CD4-positive, alpha-beta T cell treated with Interleukin-2 at 100 ng/mL for 4 hours (primary cell): ENCODE data around the gene GPHN.

ENCODE experiments used
- DNase-seq: peaks from one replicate; pipeline ENCODE4 v3.0.0-alpha.2; 2020; ENCODE audit warnings: low spot score

Gene GPHN

DNA sequence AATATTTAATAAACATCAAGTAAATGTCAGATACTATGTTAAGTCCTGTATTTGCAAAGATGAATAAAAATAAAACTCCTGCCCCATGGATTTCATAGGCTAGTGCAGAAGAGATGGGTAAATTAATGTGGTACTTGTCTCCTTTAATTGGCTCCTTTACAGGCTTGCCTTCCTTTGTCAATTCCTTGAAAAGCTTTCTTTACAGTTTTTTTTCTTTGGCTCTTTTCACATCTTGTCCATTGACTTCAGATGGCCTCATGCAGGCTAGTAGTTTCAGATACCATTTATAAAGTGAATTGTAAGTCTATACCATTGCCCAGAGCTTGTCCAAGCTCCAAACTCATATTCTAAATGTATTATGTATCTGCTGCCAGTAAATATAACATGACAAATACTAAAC lies 552.6 kb downstream of the GPHN start:
- DNase-seq = no peak

DNA sequence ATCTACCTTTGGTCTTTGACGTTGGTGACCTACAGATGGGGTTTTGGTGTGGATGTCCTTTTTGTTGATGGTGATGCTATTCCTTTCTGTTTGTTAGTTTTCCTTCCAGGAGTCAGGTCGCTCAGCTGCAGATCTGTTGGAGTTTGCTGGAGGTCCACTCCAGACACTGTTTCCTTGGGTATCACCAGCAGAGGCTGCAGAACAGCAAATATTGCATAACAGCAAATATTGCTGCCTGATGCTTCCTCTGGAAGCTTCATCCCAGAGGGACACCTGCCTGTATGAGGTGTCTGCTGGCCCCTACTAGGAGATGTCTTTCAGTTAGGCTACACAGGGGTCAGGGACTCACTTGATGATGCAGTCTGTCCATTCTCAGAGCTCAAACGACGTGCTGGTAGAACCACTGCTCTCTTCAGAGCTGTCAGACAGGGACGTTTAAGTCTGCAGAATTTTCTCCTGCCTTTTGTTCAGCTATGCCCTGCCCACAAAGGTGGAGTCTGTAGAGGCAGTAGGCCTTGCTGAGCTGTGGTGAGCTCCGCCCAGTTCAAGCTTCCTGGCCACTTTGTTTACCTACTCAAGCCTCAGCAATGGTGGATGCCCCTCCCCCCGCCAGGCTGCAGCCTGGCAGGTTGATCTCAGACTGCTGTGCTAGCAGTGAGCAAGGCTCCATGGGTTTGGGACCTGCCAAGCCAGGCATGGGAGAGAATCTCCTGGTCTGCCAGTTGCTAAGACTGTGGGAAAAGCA lies 559.3 kb downstream of the GPHN start:
- peak; percentile 0 for DNase-seq

- no peak for DNase-seq
These were observed 560.3 kb downstream of the GPHN start for GRCh38 chr14:67068251-67068650.

DNA sequence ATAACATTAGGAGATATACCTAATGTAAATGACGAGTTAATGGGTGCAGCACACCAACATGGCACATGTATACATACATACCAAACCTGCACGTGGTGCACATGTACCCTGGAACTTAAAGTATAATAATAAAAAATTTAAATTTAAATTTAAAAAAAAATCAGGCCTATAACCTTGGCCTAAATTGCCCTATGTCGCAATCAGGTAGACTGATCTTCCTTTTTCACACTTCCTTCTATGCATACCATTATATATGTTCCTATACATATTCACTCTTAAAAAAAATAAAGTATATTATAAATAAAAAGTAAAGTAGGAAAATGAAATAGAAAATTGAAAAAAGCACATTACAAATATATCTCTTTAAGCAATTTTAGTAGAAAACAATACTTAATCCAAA lies 563.6 kb downstream of the GPHN start:
- DNase-seq = no peak

DNA sequence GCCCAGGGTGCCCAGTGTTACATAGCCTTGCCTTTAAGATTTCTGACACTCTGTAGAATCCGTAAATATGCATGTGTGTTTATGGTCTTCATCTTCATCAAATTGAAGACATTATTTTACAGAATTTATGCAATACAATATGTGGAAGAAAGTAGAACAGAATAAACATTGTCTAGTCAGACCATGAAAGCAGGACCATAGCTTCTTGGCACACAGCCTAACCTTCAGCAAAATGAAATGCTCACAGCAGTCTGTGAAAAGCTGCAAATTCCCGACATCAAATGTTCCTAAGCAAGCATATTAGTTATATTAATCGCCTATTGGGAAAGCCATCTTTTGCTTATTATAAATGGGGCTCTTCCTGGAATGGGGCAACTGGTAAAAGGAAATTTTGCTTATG lies 570.0 kb downstream of the GPHN start:
- DNase-seq = no peak

GRCh38 chr14:67079846-67080245 lies 571.9 kb downstream of the GPHN start:
- no peak for DNase-seq

- no peak for DNase-seq
These were observed 600.3 kb downstream of the GPHN start for GRCh38 chr14:67108230-67108629.

DNA sequence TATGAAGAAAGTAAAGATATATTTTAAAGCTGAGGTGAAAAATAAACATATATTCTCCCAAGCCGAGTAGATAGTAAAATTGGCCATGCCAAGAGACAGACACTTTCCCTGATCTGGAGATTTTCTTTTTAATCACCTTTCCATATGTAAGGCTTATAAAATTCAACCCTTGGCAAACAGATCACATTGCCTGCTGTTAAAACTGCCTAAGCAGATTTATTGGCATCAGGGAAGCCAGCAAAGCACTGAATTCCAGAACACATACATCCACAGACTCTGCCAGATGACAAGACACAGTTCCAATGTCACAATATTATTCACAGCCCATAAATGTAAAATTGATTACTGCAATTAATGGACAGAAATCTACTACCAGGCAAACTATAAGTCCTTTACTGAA lies 603.1 kb downstream of the GPHN start:
- no peak for DNase-seq

GRCh38 chr14:67112344-67112743 lies 604.4 kb downstream of the GPHN start:
- no peak for DNase-seq

DNA sequence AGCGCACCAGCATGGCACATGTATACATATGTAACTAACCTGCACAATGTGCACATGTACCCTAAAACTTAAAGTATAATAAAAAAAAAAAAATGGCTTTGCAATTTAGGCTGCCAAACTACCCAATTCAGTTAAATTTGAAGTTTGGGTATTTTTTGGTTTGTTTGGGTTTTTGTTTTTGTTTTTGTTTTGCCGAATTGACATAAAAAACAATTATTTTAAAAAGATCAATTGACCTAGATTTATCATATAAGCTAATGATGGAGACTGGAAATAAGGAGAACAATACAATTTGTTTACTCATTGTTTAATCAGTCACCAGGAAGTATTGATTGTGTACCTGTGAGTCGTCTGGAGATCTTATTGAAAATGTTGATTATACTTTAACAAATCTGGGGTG lies 619.2 kb downstream of the GPHN start:
- no peak for DNase-seq

DNA sequence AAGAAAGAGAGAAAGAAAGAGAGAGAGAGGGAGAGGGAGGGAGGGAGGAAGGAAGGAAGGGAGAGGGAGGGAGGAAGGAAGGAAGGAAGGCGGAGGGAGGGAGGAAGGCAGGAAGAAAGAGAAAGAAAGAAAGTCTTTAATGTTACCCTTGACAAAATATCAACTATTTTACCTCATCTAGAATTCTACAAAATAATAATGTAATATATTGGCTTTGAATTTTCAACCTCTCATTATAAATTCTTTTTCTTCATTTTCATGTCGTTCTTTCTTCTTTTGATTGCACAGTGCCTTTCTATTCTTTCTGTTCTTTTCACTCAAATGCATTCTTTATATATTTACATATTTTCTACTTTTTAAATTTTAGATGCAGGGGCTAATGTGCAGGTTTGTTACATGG lies 621.8 kb downstream of the GPHN start:
- no peak for DNase-seq

GRCh38 chr14:67131691-67132090 lies 623.7 kb downstream of the GPHN start:
- DNase-seq = no peak

DNA sequence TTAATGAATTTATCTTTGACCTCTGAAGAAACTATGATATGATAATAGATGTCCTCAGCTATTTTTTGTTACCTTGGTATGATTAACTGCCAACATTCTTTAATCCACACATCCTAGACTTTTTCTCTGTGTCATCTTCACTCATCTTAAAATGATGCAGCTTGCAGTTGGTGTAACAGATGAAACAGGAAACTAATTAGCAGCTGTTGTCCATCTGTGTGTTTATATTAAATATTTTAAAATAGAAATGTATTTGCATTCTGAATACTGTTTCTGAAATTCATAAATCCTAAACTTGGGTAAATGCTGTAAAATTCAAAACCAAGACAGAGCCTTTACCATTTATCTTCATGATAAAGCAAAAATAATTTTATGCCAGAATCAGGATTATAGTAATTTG lies 625.2 kb downstream of the GPHN start:
- DNase-seq = no peak

GRCh38 chr14:67133595-67134441 lies 625.9 kb downstream of the GPHN start:
- DNase-seq = no peak

GRCh38 chr14:67137744-67138371 lies 629.9 kb downstream of the GPHN start:
- DNase-seq = no peak

- no peak for DNase-seq
These were observed 632.6 kb downstream of the GPHN start for GRCh38 chr14:67140556-67140955.

DNA sequence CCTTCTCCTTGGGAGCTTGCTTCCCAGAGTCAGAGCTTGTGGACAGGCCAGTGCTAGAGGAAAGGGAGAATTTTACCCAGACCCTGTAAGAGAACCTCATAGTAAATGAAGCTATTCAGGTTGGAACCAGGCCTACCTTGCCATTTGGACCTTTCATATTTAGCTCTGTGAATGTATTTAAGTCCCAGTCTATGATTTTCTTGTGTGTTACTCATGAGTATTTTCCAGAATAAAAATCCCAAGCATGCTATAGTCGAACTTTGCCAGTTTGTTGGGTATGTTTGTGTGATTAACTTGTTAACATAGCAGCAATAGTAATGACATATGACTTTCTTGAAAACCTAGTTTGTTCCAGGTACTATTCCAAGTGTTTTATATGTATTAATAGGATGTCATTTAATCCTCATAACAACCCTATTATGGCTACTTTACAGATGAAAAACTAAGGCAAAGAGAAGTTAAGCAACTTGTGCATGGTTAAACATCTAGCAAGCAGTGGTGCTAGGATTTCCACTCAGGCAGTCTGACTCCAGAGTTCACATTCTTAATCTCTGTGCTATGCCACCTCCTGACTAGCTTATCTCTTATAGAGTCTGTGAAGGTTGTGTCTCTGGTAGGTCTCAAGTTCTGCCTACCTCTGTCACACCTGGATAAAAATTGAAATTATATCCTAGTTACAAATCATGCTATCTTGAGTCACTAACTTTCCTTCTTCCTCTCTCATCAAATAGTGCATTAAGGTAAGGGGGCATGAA lies 633.4 kb downstream of the GPHN start:
- DNase-seq = no peak

DNA sequence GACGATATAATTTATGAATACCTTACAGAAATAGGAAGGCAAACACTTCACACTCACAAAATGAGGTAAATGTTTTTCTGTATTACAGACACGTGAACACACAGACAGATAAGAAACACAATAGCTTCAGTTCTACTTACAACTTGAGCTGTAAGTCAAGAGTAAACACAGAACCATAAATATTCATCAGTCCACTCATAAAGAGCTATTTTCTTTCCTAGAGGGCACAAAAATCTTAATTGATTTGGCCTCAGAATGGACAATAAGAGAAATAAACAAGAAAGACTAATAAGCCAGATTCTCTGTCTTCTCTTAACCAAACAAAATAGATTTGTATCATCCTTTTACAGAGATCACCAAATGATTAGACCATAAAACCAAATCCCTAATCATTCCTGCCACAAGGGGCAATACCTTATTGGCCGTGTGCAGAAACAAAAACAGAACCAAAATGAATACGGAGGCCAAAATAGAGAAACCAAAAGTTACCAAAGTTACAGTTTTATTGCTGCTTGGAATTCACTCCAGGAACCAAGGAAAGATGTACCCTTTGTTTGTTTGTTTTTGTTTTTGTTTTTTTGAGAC lies 643.2 kb downstream of the GPHN start:
- no peak for DNase-seq

- no peak for DNase-seq
These were observed 650.6 kb downstream of the GPHN start for GRCh38 chr14:67158566-67158965.

DNA sequence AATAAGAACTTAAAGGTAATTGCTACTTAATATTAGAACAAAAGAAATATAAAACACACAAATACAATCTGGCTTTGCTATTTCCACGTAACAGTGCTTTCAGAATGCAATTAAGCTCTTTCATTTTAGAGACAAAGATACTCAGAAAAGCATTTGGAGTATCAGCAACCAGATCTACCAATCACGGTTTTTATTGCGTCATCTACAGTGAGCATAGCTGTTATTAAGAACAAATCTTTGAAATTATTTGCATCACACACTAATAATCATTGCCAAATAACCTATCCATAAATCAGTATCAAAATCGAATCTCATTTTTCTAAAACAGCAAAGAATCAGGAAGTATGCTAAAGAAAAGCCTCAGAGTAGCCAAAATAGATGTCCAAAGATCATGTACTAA lies 654.4 kb downstream of the GPHN start:
- DNase-seq = no peak

GRCh38 chr14:67166450-67166853 lies 658.5 kb downstream of the GPHN start:
- DNase-seq = peak; percentile 33
